Right atrium auricular region (tissue), 2 donors: ENCODE results near the gene TRIM47. TPM values are rescaled to one million over a fixed set of nuclear protein-coding genes. Genes with fewer than 3 reads are reported as not detected.
A peak's percentile ranks its signal among the peaks of the same experiment; 100 is the strongest.

Source experiments
- DNase-seq: peaks from one replicate; pipeline ENCODE4 v3.0.0-alpha.2; 2019; ENCODE audit warnings: low spot score
- H3K27ac ChIP-seq, 2 donors: fragments of 200-600 bp; sonication (generic); 1 replicate in 1 of 2; 2 replicates in 1 of 2; pipeline ENCODE4 v1.5.1; 2016 to 2019
- H3K27me3 ChIP-seq, 2 donors: fragments of 200-600 bp; sonication (generic); one replicate each; pipeline versions ENCODE4 v1.5.1 to v1.6.0; 2017 to 2019
- H3K36me3 ChIP-seq: fragments of 200-600 bp; sonication (generic); one replicate; pipeline ENCODE4 v1.5.1; 2016
- H3K4me1 ChIP-seq, 2 donors: fragments of 200-600 bp; sonication (generic); one replicate each; pipeline versions ENCODE4 v1.5.1 to v1.6.0; 2017 to 2019
- H3K4me3 ChIP-seq, 2 donors: fragments of 200-600 bp; sonication (generic); 1 replicate in 1 of 2; 2 replicates in 1 of 2; pipeline ENCODE4 v1.5.1; 2017 to 2019; ENCODE audit warnings: mild to moderate bottlenecking in 1 of 2, moderate library complexity in 1 of 2
- H3K9me3 ChIP-seq, 2 donors: fragments of 200-600 bp; sonication (generic); one replicate each; pipeline ENCODE4 v1.5.1; 2019
- CTCF ChIP-seq, 2 donors: fragments of 200-600 bp; sonication (generic); IDR thresholded peaks; one replicate each; pipeline ENCODE4 v1.5.1; 2019; ENCODE audit warnings: antibody characterized with exemption in 2 of 2
- total RNA-seq, 2 donors: library from RNA; depleted of rRNA; stranded (reverse); fragments of >200 nt; gene quantifications; one replicate each; pipeline ENCODE4 v1.1.0, GENCODE V29; 2016

The TRIM47 gene
- total RNA-seq, 2 donors from 2014 or later, result 16.8 to 24.8 TPM

DNA sequence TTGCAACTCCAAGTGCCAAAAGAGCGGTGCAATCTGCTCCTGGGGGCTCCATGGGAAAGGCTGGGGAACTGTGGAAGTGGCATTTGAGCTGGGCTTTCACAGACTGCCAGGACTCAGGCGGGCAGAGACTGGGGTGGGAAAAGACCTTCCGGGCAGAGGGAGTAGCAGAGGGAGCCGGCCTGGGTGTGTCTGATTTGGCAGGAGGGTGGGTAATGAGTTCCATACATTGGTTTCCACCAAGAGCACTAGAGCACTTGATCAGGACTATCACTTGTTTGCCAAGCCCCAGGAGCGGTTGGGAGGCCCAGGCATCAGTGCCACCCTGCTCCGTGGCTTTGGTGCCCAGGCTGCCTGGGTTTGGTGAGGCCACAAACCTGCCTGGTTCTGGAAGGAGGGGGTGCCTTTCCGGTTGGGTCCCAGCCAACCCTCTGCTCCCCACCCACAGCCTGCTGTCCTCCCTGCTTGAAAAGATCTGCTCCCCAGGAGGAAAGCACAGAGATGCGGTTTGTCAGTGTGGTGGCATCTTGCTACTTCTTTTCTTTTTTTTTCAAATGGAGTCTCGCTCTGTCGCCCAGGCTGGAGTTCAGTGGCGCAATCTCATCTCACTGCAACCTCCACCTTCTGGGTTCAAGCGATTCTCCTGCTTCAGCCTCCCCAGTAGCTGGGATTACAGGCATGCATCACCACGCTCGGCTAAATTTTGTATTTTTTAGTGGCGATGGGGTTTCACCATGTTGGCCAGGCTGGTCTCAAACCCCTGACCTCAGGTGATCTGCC is 3.5 kb upstream of the TRIM47 start:
- Histone ChIP-seq H3K9me3 (no peaks in the 10 kb centered on the region), H3K27me3 (no peaks in the 10 kb centered on the region)

DNA sequence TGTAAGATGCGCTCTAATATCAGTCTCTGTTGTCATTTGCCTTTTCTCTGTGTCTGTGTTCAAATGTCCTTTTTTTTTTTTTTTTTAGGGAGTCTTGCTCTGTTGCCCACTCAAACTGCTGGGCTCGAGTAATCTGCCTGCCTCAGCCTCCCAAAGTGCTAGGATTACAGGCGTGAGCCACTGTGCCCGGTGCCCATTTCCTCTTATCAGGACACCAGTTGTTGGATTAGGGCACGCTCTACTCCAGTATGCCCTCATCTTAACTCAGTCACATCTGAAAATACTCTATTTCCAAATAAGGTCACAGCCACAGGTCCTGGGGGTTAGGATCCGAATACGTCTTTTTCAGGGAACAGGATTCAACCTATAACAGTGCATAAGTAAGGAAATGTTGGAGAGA is 1.9 kb upstream of the TRIM47 start:
- Histone ChIP-seq H3K4me3 (no peak overlapping the region), H3K27ac (no peak overlapping the region), H3K27me3 (no peaks in the 10 kb centered on the region), H3K36me3 (peaks cover 5% of the 10 kb centered on the region), H3K4me1 (peaks cover 0 to 32% of the 10 kb centered on the region in 2 donors), H3K9me3 (no peaks in the 10 kb centered on the region)
- no peak for DNase-seq
- TF ChIP-seq CTCF (IDR thresholded peaks at IDR 0.05), result no peak

More for the DNA sequence above, 3.5 kb upstream of the TRIM47 start:
- H3K4me1 ChIP-seq, result peaks cover 0 to 16% of the 10 kb centered on the region in 2 donors
- no peaks in the 10 kb centered on the region for H3K36me3 ChIP-seq
- no peak for DNase-seq
- H3K27ac ChIP-seq, result no peak overlapping the region
- no peak overlapping the region for H3K4me3 ChIP-seq
- no peak for TF ChIP-seq CTCF (IDR thresholded peaks at IDR 0.05)

DNA sequence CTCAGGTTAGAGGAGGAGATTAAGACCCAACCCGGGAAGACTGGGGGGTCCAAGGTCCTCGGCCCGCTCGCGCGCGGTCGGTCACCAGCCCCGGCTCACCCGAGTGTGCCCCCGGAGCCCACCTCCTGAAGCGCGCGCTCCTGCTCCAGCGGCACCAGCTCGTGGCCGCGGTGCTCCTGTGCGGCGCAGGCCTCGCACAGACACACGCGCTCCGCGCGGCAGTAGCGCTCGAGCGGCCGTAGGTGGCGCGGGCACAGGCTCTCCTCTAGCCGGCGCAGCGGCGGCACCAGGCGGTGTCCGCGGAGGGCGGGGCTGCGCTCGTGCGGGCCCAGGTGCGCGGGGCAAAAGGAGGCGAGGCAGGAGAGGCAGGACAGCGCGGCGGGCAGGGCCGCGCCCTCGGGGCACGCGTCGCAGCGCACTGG is 618 bp downstream of the TRIM47 start:
- no peak for DNase-seq
- peaks cover 0 to 56% of the 10 kb centered on the region in 2 donors for H3K4me1 ChIP-seq
- H3K27ac ChIP-seq, result peak overlapping the region; percentile 93 to 94
- H3K27me3 ChIP-seq, result no peaks in the 10 kb centered on the region
- peaks cover 20% of the 10 kb centered on the region for H3K36me3 ChIP-seq
- no peaks in the 10 kb centered on the region for H3K9me3 ChIP-seq
- TF ChIP-seq CTCF (IDR thresholded peaks at IDR 0.05), result peak in 1 of 2 donors; percentile 56
- H3K4me3 ChIP-seq, result peak overlapping the region; percentile 59 to 63

DNA sequence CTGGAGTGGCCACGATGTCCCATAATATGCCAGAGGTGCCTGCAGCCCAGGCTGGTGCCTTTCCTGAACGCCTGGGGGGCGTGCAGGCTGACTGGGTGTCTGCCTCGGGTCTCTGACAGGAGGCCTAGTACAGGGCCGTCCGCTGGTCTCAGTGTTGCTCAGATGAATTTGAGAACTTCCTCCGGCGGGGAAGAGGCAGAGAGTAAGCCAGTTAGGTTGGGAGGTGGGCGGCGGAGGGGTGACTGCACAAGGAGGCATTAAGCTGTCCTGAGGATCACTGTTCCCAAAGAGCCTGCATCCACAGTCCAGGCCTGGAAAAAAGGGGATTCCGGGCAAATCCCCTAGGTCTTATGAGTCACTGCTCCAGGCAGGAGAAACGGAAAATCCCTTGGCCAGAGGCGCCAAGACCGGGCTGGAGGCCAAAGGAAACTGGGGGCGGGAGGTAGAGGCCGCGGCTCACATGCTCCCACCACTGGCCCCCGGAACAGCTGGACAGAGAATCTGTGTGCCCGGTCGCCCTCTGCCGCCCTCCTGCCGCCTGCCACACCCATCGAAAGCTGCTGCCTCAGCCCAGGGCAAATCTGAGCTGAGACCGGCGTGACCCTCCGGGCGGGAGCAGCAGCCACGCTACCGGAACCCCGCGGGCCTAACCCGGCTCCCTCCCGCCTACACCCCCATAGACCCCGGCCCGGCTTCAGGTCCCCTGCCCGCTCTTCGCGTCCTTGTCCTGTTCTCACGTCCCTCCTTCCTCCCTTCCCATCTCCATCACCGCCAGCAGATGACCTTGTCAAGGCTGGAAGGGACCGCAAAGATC is 1.2 kb downstream of the TRIM47 start:
- H3K4me1 ChIP-seq, result peaks cover 0 to 62% of the 10 kb centered on the region in 2 donors
- TF ChIP-seq CTCF (IDR thresholded peaks at IDR 0.05), result peak in 1 of 2 donors; percentile 50
- H3K4me3 ChIP-seq, result peak overlapping the region; percentile 59 to 63

GRCh38 chr17:75876190-75876937 is 2.0 kb downstream of the TRIM47 start:
- Histone ChIP-seq H3K27me3 (no peaks in the 10 kb centered on the region), H3K4me3 (peak overlapping the region; percentile 59 to 63), H3K9me3 (no peaks in the 10 kb centered on the region), H3K4me1 (peaks cover 0 to 64% of the 10 kb centered on the region in 2 donors), H3K27ac (peak overlapping the region; percentile 93 to 94), H3K36me3 (peaks cover 20% of the 10 kb centered on the region)
- no peak for TF ChIP-seq CTCF (IDR thresholded peaks at IDR 0.05)
- no peak for DNase-seq

More for the DNA sequence above, 1.2 kb downstream of the TRIM47 start:
- DNase-seq, result peak; percentile 97
- H3K9me3 ChIP-seq, result no peaks in the 10 kb centered on the region
- peak overlapping the region; percentile 93 to 94 for H3K27ac ChIP-seq
- H3K27me3 ChIP-seq, result no peaks in the 10 kb centered on the region
- peaks cover 20% of the 10 kb centered on the region for H3K36me3 ChIP-seq
